Endodermal cell (in vitro differentiated cells): ENCODE results near the gene RXFP4. TPM values are rescaled to one million over a fixed set of nuclear protein-coding genes. Genes with fewer than 3 reads are reported as not detected.

ENCODE experiments used
- DNase-seq: peaks from one replicate; pipeline ENCODE4 v3.0.0-alpha.2; 2017
- H3K27ac ChIP-seq: 2 replicates; pipeline ENCODE4 v1.5.1; 2013; ENCODE audit warnings: mild to moderate bottlenecking, low read depth, low read length, moderate library complexity
- H3K27me3 ChIP-seq: 2 replicates; pipeline ENCODE4 v1.6.1; 2013; ENCODE audit warnings: mild to moderate bottlenecking, low read length, moderate library complexity; ENCODE audit not compliant: insufficient read depth, control insufficient read depth, poor library complexity, severe bottlenecking
- H3K36me3 ChIP-seq: 2 replicates; pipeline ENCODE4 v1.7.0; 2013; ENCODE audit warnings: mild to moderate bottlenecking, low read length, moderate library complexity; ENCODE audit not compliant: control insufficient read depth, insufficient read depth
- H3K4me1 ChIP-seq: one replicate; pipeline ENCODE4 v1.7.0; 2013; ENCODE audit warnings: low read length; ENCODE audit not compliant: control insufficient read depth, insufficient read depth
- H3K4me3 ChIP-seq: 2 replicates; pipeline ENCODE4 v1.5.1; 2013; ENCODE audit warnings: mild to moderate bottlenecking, low read length, moderate library complexity
- H3K9ac ChIP-seq: 2 replicates; pipeline ENCODE4 v1.6.1; 2013; ENCODE audit warnings: mild to moderate bottlenecking, low read length, moderate library complexity; ENCODE audit not compliant: poor library complexity, severe bottlenecking; ENCODE audit errors: extremely low read depth
- H3K9me3 ChIP-seq: 2 replicates; pipeline ENCODE4 v1.6.1; 2013; ENCODE audit warnings: mild to moderate bottlenecking, low read length, moderate library complexity; ENCODE audit not compliant: control insufficient read depth
- H3K27ac Mint-ChIP-seq: 2 replicates; pipeline ENCODE4 v1.8.0; 2020; ENCODE audit warnings: mixed read lengths
- H3K27me3 Mint-ChIP-seq: 2 replicates; pipeline ENCODE4 v1.8.0; 2021; ENCODE audit warnings: mild to moderate bottlenecking, mixed read lengths; ENCODE audit not compliant: insufficient read depth
- H3K36me3 Mint-ChIP-seq: 2 replicates; pipeline ENCODE4 v1.8.0; 2020; ENCODE audit warnings: low read depth, mixed read lengths
- H3K4me1 Mint-ChIP-seq: 2 replicates; pipeline ENCODE4 v1.8.0; 2020; ENCODE audit warnings: mixed read lengths
- H3K4me3 Mint-ChIP-seq: 2 replicates; pipeline ENCODE4 v1.8.0; 2020; ENCODE audit warnings: mild to moderate bottlenecking, moderate library complexity, mixed read lengths
- H3K9me3 Mint-ChIP-seq: 2 replicates; pipeline ENCODE4 v1.8.0; 2020; ENCODE audit warnings: mild to moderate bottlenecking, mixed read lengths
- CTCF ChIP-seq: fragments of 200-600 bp; sonication (generic); conservative IDR thresholded peaks from 2 replicates; pipeline ENCODE4 v1.5.0; 2021; ENCODE audit warnings: antibody characterized with exemption, mild to moderate bottlenecking
- WGBS, 2 experiments: methylation state at CpG; one replicate each; pipeline versions ENCODE4 v1.1.5 to v1.1.7; 2013; ENCODE audit warnings: missing lambda C conversion rate in 2 of 2, mixed read lengths in 1 of 2; ENCODE audit not compliant: insufficient coverage in 1 of 2, insufficient read length in 1 of 2; 5-methylcytosine and 5-hydroxymethylcytosine counted together
- total RNA-seq, 2 donors: library from RNA; stranded (reverse); fragmentation: NEBNext Ultra II Directional in 1 of 2; extraction: Animal tissue kit (Norgen Biotek cat#: 25700) in 1 of 2; gene quantifications; 2 replicates in 1 of 2; 3 replicates in 1 of 2; pipeline ENCODE4 v1.2.1, GENCODE V29; 2021

Gene RXFP4
- total RNA-seq, 2 donors from 2014 or later = not detected

GRCh38 chr1:155947292-155947691 is 5.9 kb downstream of the RXFP4 start:
- Histone ChIP-seq H3K4me3 (no peak overlapping the region), H3K27me3 (no peaks in the 10 kb centered on the region), H3K4me1 (no peaks in the 10 kb centered on the region), H3K9me3 (no peaks in the 10 kb centered on the region), H3K9ac (no peak overlapping the region), H3K36me3 (peaks cover 55% of the 10 kb centered on the region), H3K27ac (no peak overlapping the region)
- H3K4me3 Mint-ChIP-seq = no peak overlapping the region
- no peaks in the 10 kb centered on the region for H3K27me3 Mint-ChIP-seq
- no peak for DNase-seq
- peaks cover 38% of the 10 kb centered on the region for H3K36me3 Mint-ChIP-seq
- no peak for TF ChIP-seq CTCF
- no peaks in the 10 kb centered on the region for H3K9me3 Mint-ChIP-seq
- 91 to 100% methylated on average over 1 to 4 of the region's 4 CpGs for WGBS, 2 experiments
- no peak overlapping the region for H3K27ac Mint-ChIP-seq
- H3K4me1 Mint-ChIP-seq = peaks cover 21% of the 10 kb centered on the region

DNA sequence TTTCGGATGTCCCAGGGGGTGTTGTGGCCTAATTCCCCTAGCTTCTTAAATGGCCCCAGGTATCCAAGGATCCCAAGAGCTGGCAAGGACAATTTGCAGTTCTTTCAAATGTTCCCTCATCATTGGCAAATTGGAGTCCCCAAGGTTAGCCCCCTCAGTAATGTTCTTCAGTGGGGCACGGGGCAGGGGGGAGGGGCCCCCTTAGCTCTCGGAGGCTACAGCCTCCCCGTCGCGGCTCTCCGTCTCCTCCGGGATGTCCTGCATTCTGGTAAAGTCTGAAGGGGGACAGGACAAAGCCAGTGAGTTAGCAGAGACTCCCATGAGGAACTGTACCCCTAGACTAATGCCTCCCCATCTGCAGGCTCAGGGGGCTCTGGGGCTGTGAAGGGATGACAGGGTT is 6.3 kb downstream of the RXFP4 start:
- Histone ChIP-seq H3K27ac (no peak overlapping the region), H3K9me3 (no peaks in the 10 kb centered on the region), H3K4me3 (no peak overlapping the region), H3K9ac (no peak overlapping the region), H3K27me3 (no peaks in the 10 kb centered on the region), H3K4me1 (no peaks in the 10 kb centered on the region), H3K36me3 (peaks cover 60% of the 10 kb centered on the region)
- Mint-ChIP-seq H3K4me1 (peaks cover 21% of the 10 kb centered on the region), H3K27ac (no peak overlapping the region), H3K36me3 (peaks cover 43% of the 10 kb centered on the region), H3K27me3 (no peaks in the 10 kb centered on the region), H3K9me3 (no peaks in the 10 kb centered on the region), H3K4me3 (no peak overlapping the region)
- 91 to 100% methylated on average over 1 to 8 of the region's 8 CpGs for WGBS, 2 experiments
- no peak for TF ChIP-seq CTCF
- DNase-seq = no peak

GRCh38 chr1:155950829-155951228 is 9.4 kb downstream of the RXFP4 start:
- H3K27me3 Mint-ChIP-seq = no peaks in the 10 kb centered on the region
- no peak overlapping the region for H3K4me3 Mint-ChIP-seq
- no peak overlapping the region for H3K4me3 ChIP-seq
- H3K9ac ChIP-seq = no peak overlapping the region
- H3K27ac Mint-ChIP-seq = no peak overlapping the region
- H3K9me3 Mint-ChIP-seq = no peaks in the 10 kb centered on the region
- peaks cover 13% of the 10 kb centered on the region for H3K4me1 Mint-ChIP-seq
- peaks cover 88% of the 10 kb centered on the region for H3K36me3 ChIP-seq
- no peak overlapping the region for H3K27ac ChIP-seq
- no peaks in the 10 kb centered on the region for H3K27me3 ChIP-seq
- H3K9me3 ChIP-seq = no peaks in the 10 kb centered on the region
- H3K36me3 Mint-ChIP-seq = peaks cover 65% of the 10 kb centered on the region
- DNase-seq = no peak
- TF ChIP-seq CTCF = no peak
- 96 to 100% methylated on average over 11 to 27 of the region's 27 CpGs for WGBS, 2 experiments
- no peaks in the 10 kb centered on the region for H3K4me1 ChIP-seq
